Stimulated activated naive CD4-positive, alpha-beta T cell (primary cell): ENCODE data around the gene RPUSD1.
"Not testable (repeated sequence)": the region's sequence is repeated elsewhere in the genome, so short reads cannot be mapped to it uniquely, and the experiment has no call there.

Source experiments
- DNase-seq, 6 experiments: peaks; one replicate each; lab custom pipeline; 2025; lab: John Stamatoyannopoulos, UW

The RPUSD1 gene

GRCh38 chr16:783404-784161 lies 4.6 kb downstream of the RPUSD1 start:
- DNase-seq = no peak

GRCh38 chr16:782766-783403 lies 5.3 kb downstream of the RPUSD1 start:
- no peak for DNase-seq

- no peak for DNase-seq
Observed at GRCh38 chr16:782258-782657, 5.9 kb downstream of the RPUSD1 start.

- DNase-seq = no peak
Observed at GRCh38 chr16:781346-782010, 6.7 kb downstream of the RPUSD1 start.

- DNase-seq = no peak
Observed at GRCh38 chr16:780296-780695, 7.9 kb downstream of the RPUSD1 start.

- DNase-seq = no peak
Observed at GRCh38 chr16:779561-779960, 8.6 kb downstream of the RPUSD1 start.

- no peak for DNase-seq
Observed at GRCh38 chr16:778909-779527, 9.2 kb downstream of the RPUSD1 start.

- DNase-seq = no peak
Observed at GRCh38 chr16:778447-778846, 9.7 kb downstream of the RPUSD1 start.

GRCh38 chr16:777826-778225 lies 10.4 kb downstream of the RPUSD1 start:
- no peak for DNase-seq

GRCh38 chr16:776824-777223 lies 11.4 kb downstream of the RPUSD1 start:
- no peak for DNase-seq

- DNase-seq = not testable (repeated sequence)
Observed at GRCh38 chr16:776298-776697, 11.9 kb downstream of the RPUSD1 start.

- DNase-seq = no peak
Observed at GRCh38 chr16:775236-775796, 12.9 kb downstream of the RPUSD1 start.

GRCh38 chr16:774086-775001 lies 13.8 kb downstream of the RPUSD1 start:
- DNase-seq = no peak

- no peak for DNase-seq
Observed at GRCh38 chr16:772959-773358, 15.2 kb downstream of the RPUSD1 start.

- no peak for DNase-seq
Observed at GRCh38 chr16:770411-770810, 17.8 kb downstream of the RPUSD1 start.

- no peak for DNase-seq
Observed at GRCh38 chr16:769934-770333, 18.2 kb downstream of the RPUSD1 start.

- no peak for DNase-seq
Observed at GRCh38 chr16:769184-769784, 18.9 kb downstream of the RPUSD1 start.

GRCh38 chr16:768428-768827 lies 19.8 kb downstream of the RPUSD1 start:
- no peak for DNase-seq

GRCh38 chr16:767743-768235 lies 20.4 kb downstream of the RPUSD1 start:
- DNase-seq = no peak

GRCh38 chr16:766820-767640 lies 21.2 kb downstream of the RPUSD1 start:
- DNase-seq = no peak
